NCI-H2107 treated with DMSO at 0.1 percent for 48 hours (cell line): Measurements from ENCODE around the gene ARMC9.
"Not testable (repeated sequence)": the region's sequence is repeated elsewhere in the genome, so short reads cannot be mapped to it uniquely, and the experiment has no call there.

ENCODE experiments used
- DNase-seq: peaks from one replicate; lab custom pipeline; 2025; ENCODE audit not compliant: unreplicated experiment; lab: John Stamatoyannopoulos, UW

Gene ARMC9

DNA sequence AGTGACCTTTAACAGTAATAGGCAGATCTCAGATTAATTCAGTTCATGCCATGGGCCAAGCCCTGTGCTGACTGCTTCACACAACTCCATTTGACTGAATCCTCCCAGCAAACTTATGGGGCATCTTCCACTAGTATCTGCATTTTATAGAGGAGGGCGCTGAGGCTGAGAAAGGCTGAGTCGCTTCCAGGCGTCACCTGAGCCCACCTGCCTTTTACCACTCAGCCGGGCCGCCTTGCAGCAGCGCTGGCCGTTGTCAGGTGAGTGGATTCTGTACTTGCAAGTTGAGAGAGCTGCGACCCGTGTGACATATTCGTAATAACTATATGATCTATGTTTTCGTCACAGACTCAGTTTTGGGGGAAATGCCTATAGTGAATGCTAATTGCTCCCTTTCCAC lies 137.8 kb downstream of the ARMC9 start:
- DNase-seq = no peak

DNA sequence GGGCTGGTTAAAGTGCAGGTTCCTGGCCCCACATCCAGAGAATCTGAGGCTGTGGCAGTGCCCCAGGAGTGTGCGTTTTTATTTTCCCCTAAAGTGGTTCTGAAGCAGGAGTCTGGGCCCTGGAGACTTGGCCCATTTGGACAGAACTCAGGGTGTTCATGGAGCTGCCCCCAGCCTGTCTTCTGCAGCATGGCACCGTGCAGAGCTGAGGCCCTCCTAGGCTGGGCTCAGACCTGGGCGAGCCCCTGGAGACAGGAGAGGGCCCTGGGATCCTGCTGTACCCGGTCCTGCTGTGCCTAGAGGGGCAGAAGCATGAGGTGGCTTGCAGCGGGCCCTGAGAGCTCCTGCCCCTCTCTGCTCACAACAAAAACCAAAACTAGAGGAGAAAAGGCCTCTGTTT lies 138.3 kb downstream of the ARMC9 start:
- no peak for DNase-seq

DNA sequence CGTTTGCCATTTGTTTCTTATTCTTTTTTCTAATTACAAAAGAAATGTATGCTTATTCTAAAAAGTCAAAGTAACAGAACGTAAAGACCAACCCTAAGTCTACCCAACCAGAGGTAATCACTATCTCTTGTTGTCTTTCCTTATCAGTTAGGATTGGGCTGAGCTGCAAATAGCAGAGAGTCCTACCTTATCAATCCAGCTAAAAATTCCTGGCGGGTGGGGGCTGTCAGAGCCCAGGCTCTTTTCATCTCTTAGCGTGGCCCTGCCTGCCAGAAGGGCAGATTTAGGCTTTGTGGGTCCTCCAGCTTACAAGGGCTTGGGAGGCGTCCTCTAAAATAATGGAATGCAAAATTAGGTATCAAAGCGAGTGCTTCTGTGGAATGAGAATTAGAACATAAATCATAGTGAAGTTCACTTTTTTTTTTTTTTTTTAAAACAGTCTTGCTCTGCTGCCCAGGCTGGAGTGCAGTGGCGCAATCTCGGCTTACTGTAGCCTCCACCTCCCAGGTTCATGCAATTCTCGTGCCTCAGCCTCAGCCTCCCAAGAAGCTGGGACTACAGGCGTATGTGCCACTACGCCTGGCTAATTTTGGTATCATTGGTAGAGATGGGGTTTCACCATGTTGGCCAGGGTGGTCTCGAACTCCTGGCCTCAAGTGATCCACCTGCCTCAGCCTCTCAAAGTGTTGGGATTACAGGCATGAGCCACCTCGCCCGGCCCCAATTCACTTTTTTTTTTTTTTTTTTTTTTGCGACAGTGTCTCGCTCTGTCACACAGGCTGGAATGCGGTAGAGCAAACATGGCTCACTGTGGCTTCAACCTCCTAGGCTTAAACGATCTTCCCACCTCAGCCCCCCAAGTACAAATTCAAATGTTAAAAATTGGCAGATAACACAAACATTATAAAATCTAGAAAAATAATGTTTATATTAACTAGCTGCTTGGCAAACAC lies 139.7 kb downstream of the ARMC9 start:
- DNase-seq = no peak

DNA sequence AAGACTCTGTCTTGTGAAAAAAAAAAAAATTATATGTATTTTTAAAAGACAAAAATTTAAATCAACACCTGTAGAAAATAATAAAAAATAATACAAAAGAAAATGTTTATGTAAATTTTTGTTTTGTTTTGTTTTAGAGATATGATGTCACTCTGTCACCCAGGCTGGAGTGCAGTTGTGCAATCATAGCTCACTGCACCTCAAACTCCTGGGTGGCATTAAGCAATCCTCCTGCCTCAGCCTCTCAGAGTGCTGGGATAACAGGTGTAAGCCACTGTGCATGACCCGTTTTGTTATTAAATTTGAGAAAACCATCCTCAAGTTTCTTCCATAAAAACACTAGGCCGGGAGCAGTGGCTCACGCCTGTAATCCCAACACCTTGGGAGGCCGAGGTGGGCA lies 140.9 kb downstream of the ARMC9 start:
- no peak for DNase-seq

DNA sequence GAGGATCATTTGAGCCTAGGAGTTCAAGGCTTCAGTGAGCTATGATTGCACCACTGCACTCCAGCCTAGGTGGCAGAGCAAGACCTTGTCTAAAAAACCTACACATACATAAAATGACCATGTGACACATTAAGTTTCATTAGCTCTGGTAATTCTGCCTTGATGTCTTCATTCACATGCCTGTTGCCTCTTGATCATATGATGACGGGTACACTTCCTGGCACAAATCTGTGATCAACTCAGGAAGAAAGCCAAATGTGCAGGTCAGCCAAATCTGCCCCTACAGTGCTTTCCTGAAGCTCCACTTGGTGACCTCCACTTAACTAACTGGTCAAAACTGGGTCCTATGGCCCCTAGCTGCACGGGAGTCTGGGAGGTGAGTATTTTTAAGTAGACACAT lies 142.7 kb downstream of the ARMC9 start:
- no peak for DNase-seq

DNA sequence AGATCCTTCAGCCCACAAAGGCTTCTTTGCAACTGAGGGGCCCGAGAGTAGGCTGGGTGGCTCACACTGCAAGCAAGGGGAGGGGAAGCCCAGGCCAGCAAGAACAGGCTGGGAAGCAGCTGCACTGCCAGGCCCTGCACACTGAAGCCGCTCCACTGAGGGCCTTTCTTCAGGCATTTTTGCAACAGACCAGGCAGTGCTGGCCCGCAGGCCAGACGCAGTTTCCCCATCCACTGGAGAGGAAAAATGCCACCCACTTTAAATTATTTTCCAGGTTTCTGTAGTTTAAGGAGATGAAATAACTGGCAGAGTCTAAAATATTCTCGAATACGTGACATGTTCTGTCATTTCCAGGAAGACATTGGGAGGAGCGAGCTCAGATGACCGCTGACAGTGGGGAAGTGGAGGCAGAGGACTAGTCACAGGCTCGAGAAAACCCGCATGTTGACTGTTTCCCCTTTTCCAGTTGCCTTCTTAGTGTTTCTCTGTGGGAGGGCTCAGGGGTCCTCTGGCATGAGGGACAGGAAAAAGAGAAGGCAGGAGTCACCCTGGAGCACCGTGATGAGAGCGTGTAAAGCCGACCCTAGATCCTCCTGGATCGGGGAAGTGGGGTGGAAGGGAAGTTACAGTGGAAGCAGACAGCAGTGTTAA lies 143.8 kb downstream of the ARMC9 start:
- DNase-seq = no peak

DNA sequence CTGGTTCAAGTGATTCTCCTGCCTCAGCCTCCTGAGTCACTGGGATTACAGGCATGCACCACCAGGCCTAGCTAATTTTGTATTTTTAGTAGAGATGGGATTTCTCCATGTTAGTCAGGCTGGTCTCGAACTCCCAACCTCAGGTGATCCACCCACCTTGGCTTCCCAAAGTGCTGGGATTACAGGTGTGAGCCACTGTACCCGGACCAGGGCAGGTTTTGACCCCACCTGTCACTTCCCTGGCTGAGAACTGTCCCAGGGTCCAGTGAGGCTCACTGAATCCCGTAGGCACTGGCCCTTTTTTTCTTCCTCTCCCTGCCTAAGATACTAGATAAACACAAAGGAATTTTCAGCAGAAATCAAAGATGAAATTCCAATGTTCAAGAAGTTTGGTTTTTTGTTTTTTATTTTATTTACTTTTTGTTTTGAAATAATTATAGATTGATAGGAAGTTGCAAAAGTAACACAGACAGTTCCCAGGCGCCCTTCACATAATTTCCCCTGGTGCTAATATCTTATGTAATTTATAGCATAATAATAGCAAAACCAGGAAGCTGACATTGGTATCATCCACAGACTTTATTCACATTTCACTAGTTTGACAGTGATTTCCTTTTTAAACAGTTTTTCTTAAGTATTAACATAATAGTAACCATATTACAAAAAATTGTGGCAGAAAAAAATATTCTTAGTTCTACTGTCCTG lies 144.7 kb downstream of the ARMC9 start:
- DNase-seq = no peak

DNA sequence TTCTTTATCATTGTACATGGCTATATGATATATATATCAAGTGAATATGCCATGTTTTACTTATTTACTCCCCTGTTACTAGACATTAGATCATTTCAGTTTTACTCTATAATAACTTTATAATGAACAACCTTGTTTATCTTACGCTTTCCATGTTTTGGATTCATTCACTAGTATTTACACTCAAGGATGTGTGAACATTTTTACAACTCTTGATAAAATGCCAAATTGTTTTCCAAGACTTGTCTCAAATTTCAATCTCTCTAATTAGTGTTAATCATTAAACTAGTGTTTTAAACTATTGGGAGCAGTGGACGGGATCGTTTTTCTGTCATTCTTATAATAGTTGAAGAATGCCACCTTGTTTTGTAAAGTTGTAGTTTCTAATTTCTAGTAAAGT lies 145.6 kb downstream of the ARMC9 start:
- no peak for DNase-seq

DNA sequence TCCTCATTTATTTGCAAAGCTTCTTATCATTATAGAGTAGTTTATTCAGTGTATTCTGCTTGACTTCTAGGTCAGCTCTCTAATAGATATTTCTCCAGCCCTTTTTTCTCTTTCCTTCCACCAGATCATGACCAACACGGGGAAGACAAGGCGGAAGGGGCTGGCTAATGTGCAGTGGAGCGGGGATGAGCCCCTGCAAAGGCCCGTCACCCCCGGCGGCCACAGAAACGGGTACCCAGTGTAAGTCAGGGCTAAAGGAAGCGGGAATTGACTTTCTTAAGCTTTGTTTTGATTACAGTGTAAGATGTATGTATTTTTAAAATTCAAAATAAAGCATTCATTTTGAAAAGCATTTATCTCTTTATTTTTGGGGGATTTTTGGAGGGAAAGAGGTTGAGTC lies 146.4 kb downstream of the ARMC9 start:
- DNase-seq = no peak

DNA sequence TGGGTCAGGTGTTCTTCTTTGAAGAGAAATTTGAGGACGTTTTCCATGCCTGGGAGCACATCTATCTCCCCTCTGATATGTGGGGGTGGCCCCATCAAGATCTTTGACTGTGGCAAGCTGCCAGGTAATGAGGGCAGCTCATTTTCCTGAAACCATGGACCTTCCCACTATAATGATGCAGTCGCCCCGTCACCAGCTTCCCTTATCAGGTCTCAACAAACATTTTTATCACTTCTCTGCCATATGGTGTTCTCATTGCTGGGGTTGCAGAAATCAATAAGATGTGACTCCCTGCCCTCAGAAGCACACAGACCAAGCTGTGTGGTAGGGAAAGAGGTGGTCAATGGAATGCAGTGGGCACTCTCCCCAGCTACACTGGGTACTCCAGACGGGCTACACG lies 148.7 kb downstream of the ARMC9 start:
- DNase-seq = no peak

DNA sequence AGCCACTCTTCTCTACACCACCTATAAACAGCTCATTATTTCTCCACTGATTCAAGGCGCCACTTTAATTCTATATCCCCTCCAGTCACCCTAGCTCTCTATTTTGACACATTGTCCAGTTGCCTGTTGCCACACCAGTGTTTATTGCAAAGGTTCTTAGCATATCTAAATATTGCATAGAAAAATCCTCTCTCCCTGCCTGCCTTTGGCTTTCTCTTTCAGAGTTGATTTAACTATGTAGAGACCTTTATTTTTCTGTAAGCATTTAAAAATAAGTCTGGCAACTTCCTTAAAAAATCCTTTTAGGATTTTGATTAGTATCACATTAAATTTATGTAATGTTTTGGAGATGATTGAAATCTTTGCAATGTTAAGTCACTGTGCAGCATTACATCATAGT lies 149.2 kb downstream of the ARMC9 start:
- no peak for DNase-seq

DNA sequence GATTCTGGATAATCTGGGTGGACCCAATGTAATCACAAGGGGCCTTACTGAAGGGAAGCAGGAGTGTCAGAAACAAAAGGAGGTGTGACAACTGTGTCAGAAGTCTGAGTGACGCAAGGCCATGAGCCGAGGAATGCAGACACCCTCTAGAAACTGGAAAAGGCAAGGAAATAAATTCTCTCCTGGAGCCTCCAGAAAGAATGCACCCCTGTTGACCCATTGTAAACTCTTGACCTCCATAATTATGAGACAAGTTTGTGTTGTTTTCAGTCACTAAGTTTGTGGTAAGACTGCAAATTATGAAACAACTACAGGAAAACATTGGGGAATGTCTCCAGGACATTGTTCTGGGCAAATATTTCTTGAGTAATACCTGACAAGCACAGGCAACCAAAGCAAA lies 149.7 kb downstream of the ARMC9 start:
- DNase-seq = no peak

DNA sequence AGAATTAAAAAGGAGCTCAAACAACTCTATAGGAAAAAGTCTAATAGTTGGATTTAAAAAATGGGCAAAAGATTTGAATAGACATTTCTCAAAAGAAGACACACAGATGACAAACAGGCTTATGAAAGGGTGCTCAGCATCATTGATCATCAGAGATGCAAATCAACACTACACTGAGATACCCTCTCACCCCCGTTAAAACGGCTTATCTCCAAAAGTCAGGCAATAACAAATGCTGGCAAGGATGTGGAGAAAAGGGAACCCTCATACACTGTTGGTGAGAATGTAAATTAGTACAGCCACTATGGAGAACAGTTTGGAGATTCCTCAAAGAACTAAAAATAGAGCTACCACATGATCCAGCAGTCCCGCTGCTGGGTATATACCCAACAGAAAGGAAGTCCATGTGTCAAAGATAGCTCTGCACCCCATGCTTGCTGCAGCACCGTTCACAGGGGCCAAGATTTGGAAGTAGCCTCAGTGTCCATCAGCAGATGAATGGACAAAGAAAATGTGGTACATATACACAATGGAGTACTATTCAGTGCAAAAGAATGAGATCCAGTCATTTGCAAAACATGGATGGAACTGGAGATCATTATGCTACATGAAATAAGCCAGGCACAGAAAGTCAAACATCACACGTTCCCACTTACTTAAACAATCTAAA lies 150.4 kb downstream of the ARMC9 start:
- no peak for DNase-seq

DNA sequence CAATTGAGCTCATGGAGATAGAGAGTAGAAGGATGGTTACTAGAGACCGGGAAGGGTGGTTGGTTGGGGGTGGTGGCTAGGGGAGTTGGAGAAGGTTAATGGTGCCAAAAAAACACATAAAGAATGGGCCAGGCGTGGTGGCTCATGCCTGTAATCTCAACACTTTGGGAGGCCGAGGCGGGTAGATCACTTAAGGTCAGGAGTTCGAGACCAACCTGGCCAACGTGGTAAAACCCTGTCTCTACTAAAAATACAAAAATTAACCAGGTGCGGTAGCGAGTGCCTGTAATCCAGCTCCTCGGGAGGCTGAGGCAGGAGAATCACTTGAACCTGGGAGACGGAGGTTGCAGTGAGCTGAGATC lies 150.9 kb downstream of the ARMC9 start:
- DNase-seq = not testable (repeated sequence)

DNA sequence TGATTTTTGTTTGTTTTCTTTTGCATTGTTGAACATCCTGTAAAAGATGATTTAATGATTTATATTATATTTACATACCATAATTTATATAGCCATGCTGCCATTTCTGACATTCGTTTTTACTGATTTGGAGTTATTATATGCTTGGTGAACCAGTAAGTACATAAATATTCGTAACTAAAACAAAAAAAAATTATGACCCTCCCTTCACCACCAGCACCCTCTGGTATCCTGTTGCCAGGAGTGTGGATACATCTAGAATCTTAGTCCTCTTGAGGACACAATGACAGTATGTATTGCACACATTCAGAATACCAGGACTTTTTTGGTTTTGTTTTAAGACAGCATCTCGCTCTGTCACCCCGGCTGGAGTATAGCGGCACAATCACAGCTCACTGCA lies 153.2 kb downstream of the ARMC9 start:
- DNase-seq = no peak

DNA sequence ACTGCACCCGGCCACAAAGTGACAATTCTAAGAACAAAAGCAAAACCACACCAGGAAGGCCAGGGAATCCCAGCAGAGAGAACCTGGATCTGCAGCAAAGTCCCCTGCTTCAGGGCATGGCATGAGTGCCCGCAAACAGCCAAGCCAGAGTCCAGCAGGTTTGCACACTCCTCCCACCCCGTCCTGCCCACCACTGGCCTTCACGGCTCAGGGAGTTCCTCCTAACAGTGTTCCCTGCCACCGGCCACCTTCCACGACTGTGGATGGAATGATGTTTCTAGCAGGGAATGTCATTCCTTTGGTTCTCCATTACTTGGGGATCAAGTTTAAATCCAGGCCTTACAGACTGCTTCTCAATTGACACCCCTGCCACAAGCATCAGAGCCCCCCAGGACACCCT lies 155.0 kb downstream of the ARMC9 start:
- no peak for DNase-seq

DNA sequence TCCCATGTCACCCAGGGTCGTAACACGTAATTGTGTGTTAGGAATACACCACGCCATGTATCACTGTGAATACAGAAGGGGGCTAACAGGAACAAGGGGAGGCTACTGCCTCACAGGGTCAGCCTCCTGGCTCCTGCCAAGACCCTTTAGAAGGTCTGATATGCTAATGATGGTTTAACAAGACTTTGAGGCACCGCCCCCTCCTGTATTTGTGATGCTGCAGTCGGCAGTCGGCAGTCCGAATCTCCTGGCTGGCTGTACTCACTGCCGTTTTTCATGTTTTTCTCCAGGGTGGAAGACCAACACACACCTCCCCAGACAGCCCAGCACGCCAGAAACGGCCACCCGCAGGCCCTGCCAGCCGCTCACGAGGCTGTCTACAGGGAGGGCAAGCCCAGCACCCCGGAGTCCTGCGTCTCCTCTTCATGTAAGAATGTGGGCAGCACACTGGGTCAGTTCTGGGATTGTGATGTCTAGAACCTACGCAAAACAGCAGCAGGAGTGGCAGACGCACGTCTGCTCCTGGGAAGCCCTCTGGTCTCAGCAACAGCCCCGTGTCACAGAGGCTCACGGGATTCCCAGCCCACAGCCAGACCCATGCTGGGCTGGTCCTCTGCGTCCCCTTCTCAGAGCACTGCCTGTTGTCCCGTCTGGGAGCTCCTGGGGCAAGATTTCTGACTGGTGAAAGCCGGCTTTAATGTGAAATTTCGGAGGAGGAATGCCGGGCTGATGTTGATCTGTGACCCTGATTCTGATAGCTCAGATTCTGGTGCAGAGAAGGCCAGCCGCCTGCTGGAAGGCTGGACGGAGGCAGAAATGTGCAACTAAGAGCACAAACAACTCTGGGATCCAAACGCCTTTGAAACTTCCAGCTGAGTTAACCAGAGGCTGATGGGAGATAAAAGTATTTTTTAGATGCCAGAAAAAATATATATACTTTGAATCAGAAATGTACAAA lies 157.4 kb downstream of the ARMC9 start:
- no peak for DNase-seq

DNA sequence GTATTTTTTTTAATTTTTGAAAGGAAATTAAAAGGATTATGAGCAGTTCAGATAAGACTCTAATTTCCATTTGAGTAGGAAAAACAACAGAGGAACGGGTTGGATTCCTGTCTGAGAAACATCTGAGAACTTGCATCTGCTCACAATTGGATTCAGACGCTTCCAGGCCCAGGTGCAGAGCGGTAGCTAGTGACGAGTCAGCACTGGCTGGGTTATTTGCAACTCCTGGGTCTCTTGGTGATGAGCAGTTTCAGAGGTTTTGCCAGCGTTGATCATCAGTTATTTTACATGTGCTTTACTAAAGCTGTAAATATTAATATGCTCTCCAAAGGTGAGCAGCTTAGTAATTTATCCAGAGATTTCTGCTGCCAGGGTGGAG lies 158.0 kb downstream of the ARMC9 start:
- DNase-seq = no peak

DNA sequence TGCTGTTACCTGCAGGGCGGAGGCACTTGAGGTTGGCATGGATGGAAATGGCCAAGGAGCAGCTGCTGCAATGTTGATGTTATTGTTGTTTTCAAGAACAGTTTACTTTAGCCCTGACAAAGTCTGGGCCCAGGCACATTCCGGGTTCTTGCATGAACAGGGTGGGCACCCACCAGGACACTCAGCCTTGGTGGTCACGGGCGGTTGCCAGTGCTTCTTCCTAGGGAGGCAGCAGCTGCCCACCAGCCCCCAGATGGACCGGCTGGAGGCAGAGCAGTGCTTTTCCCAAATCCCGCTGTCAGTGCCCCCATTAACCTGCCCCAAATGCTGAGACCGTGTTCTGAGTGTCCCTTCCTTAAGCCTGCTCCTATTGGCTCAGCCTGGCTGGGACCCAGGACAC lies 158.6 kb downstream of the ARMC9 start:
- DNase-seq = no peak

DNA sequence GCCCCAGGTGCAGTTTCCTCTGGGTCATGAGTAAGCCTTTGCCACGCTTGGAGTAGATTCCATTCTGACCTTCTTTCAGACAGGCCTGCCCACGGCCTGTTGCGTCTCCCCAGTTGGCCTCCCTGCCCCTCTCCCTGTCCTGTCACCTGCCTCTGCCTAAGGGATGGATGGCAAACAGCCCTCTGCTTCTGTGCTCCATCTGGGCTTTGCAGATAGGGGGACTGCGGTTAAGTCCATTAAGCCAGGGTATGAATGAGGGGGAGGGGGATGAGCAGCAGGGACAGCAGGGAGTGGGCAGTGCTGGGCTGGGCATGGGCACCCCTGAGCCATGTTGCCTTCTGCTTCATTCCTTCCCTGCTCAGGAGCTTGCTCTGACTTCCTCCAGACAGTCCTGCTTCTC lies 159.5 kb downstream of the ARMC9 start:
- DNase-seq = no peak
